ENCODE results near the gene LRP2.
"Not testable (repeated sequence)": the region's sequence is repeated elsewhere in the genome, so short reads cannot be mapped to it uniquely, and the experiment has no call there.

LRP2 gene

GRCh38 chr2:169362118-169362893 is at the start of gene LRP2:
LRP2 (minus strand) TSS chr2:169362534; CDS start chr2:169362399, 135 bp downstream.
- ATAC-seq (peak; percentile 16), DNase-seq (peak; percentile 30)

- DNase-seq (no peak), ATAC-seq (no peak)
These were observed 44.6 kb upstream of the LRP2 start for GRCh38 chr2:169406891-169407290.

DNA sequence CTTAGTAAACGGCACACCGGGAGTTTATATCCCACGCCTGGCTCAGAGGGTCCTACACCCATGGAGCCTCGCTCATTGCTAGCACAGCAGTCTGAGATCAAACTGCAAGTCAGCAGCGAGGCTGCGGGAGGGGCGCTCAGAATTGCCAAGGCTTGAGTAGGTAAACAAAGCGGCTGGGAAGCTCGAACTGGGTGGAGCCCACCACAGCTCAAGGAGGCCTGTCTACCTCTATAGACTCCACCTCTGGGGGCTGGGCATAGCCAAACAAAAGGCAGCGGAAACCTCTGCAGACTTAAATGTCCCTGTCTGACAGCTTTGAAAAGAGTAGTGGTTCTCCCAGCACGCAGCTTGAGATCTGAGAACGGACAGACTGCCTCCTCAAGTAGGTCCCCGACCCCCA is 37.2 kb upstream of the LRP2 start:
- not testable (repeated sequence) for ATAC-seq, DNase-seq

- DNase-seq (no peak), ATAC-seq (no peak)
These were observed 35.4 kb upstream of the LRP2 start for GRCh38 chr2:169397697-169398096.

- no peak for DNase-seq
- no peak for ATAC-seq
These were observed 33.6 kb upstream of the LRP2 start for GRCh38 chr2:169395821-169396374.

DNA sequence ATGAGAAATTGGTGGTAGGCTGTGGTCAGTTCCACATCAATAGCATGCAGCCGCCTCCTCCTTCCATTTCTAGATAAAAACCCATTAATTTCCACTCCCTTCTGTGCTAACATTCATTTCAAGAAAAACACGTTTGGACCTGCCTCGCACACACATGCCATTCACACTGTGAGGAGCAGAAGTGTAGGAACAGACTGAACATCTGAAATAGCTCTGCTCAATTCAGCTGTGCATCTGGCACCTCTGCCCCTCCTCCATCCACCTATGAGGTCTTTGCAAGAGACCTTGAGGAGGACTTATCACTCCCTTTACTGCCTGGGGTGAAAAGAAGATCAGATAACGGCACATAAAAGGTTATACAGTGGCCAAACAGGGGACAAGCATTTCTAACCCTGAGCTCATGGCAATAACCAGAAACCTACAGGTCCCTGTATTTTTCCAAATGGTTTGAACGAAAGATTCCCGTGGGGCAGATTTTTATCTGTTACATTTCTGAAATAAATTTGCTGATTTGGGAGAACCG is 30.8 kb upstream of the LRP2 start:
- DNase-seq: no peak
- no peak for ATAC-seq

DNA sequence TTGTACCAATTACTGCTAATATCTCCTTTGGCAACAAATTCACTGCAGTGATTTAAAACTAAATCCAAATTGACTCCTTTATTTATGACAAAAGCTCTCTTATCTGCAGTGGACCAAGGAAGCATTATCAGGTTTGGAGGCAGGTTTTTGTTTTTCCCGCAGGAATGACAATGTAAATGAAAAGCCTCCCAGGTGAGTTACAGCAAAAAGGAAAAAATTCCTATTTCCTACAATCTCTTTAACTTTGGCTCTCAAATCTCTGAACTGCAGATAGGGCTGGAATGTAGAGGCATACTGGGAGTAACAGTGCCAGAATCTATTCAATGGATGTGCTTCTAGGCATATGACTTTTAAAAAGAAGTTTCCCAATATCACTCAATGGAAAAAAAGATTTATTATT is 28.9 kb upstream of the LRP2 start:
- DNase-seq: no peak

GRCh38 chr2:169388161-169388560 is 25.8 kb upstream of the LRP2 start:
- DNase-seq: no peak
- ATAC-seq: no peak

More for the DNA sequence above, 28.9 kb upstream of the LRP2 start:
- ATAC-seq: no peak

- DNase-seq (no peak), ATAC-seq (no peak)
These were observed 24.4 kb upstream of the LRP2 start for GRCh38 chr2:169386722-169387121.

DNA sequence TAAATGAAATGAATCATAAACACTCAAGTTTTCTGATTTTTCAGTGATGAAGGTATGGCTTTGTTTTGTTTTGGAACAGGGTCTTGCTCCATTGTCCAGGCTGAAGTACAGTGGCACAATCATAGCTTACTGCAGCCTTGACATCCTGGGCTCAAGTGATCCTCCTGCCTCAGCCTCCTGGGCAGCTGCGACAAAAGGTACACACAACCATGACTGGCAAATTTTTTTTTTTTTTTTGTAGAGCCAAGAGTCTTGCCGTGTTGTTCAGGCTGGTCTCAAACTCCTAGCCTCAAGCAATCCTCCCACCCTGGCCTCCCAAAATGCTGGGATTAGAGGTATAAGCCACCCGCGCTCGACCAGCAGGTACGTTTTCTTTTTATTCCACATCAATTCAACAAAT is 22.5 kb upstream of the LRP2 start:
- DNase-seq: no peak
- ATAC-seq: no peak

GRCh38 chr2:169372561-169372960 is 10.2 kb upstream of the LRP2 start:
- DNase-seq (no peak), ATAC-seq (no peak)

DNA sequence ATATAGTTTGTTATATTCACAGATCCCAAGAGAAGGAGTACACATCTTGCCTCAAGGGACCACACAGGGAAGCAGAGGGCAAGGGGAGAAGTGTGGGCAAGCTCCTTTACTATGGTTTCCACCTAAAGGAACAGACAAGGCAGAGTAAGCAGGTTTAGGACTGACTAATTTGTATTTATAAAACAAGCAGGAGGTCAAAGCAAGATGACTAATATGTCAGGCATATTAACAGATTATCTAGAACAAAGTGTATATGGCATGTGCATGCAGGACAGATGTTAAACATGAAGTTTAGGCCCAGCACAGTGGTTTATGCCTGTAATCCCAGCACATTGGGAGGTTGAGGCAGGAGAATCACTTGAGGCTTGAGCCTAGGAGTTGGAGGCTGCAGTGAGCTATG is 3.7 kb upstream of the LRP2 start:
- ATAC-seq: no peak

DNA sequence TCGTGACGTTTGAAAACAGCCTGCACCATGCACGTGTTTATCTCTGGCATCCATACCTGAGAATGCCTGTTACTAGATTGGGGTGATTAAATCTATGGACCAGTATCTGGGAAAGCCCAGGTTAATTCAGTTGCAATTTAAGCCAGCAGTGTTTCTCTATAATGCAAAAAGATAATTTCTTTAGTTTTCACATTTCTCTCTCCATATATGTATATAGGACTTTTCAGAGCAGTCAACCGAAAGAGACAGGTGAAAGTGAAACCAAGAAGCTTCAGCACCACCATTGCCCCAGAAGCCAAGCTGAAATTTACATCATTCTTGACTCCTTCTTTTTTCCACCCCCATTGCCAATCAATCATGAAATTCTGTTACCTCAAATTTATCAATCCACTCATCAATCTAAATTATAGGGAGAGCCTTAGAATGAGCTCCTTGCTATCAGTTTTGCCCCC is 2.7 kb upstream of the LRP2 start:
- ATAC-seq (no peak), DNase-seq (no peak)

More for the DNA sequence above, 3.7 kb upstream of the LRP2 start:
- DNase-seq: no peak

DNA sequence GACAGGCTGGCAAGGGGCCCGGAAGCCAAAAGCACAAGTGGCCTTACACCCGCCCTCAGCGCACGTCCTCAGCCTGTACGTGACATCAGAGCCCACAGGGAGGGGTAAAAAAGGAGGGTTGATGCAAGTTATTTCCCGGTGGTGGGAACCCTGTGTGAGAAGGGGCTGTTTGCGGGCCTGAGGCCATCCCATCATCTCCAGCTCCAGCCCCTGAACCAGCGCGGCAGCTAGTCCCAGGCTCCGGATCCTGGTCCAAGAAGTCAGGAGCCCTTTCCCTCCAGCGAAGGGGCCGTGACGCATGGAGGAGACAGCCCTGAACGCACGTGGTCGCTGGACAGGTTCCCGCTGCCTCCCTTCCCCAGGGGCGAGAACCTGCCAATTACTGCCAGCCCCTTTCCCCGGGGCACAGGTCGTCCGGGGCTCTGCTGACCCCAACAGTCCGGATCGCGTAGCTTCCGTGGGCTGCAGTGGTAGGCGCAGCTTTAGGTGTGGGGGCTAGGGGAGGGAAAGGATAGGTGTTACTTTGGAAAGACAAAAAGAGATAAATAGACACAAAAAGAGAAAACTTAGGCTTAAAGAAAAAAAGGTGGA is 1.3 kb upstream of the LRP2 start:
- peak; percentile 71 for ATAC-seq
- peak; percentile 60 for DNase-seq

DNA sequence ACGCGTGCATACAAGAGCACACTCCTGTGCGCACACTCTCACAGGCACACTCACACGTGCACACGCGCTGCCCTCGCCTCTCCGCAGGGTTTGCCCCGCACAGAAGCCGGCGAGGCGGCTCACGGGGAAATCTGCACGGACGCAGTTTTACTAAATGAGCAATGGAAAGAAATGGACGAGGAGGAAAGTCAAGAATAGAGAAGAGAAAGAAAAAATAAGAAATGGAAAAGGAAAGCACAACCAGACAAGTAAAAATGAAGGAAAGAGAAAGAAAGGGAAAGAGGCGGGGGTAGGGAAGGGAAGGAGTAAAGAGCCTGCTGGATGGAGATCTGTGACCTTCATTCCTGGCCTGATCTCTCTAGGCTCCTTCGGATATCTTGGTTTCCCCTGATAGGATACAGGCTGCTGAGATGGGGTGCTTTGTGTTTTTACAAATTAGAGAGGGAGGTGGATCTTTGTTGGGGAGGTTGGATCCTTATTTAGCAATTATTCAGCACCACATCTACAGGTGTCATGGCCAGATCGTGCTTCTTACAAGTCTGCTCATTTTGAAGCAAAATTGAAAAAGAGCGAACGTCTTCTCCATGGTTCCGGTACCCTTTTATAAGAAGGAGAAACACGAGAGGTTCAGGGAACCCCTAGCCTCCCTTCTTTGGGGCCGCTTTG is 693 bp upstream of the LRP2 start:
- no peak for ATAC-seq
- peak; percentile 24 for DNase-seq

- DNase-seq (peak; percentile 17), ATAC-seq (no peak)
These were observed 622 bp downstream of the LRP2 start for GRCh38 chr2:169361706-169362117.

DNA sequence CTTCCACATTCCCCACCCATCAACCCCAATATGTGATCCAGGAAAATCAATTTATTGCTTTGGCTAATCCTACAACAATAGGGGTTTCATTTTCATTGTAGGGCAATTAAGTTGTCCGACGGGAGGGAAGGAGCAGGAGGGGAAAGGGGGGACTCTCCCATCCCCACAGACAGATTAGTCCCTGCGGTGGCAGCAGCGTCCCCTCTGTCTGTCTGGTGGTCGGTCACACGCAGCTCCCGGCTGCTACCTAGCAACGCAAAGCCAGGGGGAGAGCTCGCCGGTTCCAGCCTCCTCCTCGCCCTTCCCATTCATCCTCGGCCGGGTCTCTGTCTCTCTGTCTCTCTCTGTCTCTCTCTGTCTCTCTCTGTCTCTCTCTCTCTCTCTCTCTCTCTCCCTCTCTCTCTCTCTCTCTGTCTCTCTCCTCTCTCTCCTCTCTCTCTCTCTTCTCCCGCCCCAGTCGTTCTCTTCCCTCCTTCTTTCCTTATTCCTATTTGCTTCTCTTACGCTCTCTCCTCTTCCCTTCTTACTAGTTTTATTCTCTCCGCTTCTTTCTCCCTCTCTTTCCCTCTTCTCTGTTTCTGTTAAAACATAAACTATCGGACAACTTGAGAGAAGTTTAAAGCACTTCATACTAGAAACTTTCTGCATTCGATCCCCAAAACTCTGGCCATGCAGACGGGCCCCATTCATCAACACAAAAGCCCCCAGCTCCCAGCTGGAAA is 1.2 kb downstream of the LRP2 start:
- ATAC-seq (no peak), DNase-seq (no peak)

GRCh38 chr2:169358016-169358415 is 4.3 kb downstream of the LRP2 start:
- ATAC-seq (no peak), DNase-seq (no peak)

DNA sequence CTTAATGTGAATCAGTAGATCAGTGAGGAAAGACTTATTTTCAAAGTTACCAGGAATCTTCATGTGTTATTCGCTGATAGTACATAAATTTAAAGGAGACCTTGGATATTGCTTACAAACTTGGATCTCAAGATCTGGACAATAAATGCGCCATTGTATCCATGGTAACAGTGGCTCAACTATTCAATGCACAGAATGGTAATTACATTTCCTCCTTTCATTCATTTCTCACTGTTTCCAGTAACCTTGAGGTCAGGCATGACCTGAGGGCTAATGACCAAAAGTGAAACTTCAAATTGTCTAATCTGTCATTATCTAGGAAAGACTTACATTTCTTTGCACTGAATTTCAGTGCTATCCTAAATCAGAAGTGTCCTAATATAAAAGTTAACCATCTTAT is 8.1 kb downstream of the LRP2 start:
- no peak for ATAC-seq

GRCh38 chr2:169351725-169352124 is 10.6 kb downstream of the LRP2 start:
- ATAC-seq: no peak
- DNase-seq: no peak

More for the DNA sequence above, 8.1 kb downstream of the LRP2 start:
- DNase-seq: no peak

GRCh38 chr2:169349535-169349934 is 12.8 kb downstream of the LRP2 start:
- ATAC-seq (no peak), DNase-seq (no peak)
